ENCODE measurements around the gene SMIM28.

The SMIM28 gene

GRCh38 chr6:138336221-138336620, 41.5 kb upstream of the SMIM28 start:
- Histone ChIP-seq H3F3A (ENCODE audit: control insufficient read depth, insufficient read depth) (no peaks in the 10 kb centered on the region), H3K4me1 (ENCODE audit: control insufficient read depth, low read length) (no peaks in the 10 kb centered on the region), H3K9me2 (replicated peaks; ENCODE audit: control insufficient read depth, low read length) (no peaks in the 10 kb centered on the region), H3K4me2 (ENCODE audit: low read length) (no peak overlapping the region), H3K79me2 (ENCODE audit: control insufficient read depth, low read length) (no peaks in the 10 kb centered on the region), H3K36me3 (ENCODE audit: control insufficient read depth, low read length) (no peaks in the 10 kb centered on the region), H3K27ac (ENCODE audit: low read depth, low read length) (no peak overlapping the region), H3K9me3 (ENCODE audit: control insufficient read depth, insufficient read depth, low read length) (no peaks in the 10 kb centered on the region), H3K27me3 (ENCODE audit: control insufficient read depth, low read length) (no peaks in the 10 kb centered on the region), H4K20me1 (ENCODE audit: control insufficient read depth, insufficient read depth, low read depth, low read length) (no peaks in the 10 kb centered on the region), H3K4me3 (ENCODE audit: low read length) (no peak overlapping the region)
- TF ChIP-seq CTCF (IDR thresholded peaks at IDR 0.05; ENCODE audit: low read depth, low read length, poor library complexity, severe bottlenecking) = no peak
- no peak for TF ChIP-seq EZH2phosphoT487 (IDR thresholded peaks at IDR 0.05; ENCODE audit: borderline replicate concordance, low read length)

- H3K4me1 ChIP-seq (ENCODE audit: control insufficient read depth, low read length) = no peaks in the 10 kb centered on the region
- no peaks in the 10 kb centered on the region for H3K79me2 ChIP-seq (ENCODE audit: control insufficient read depth, low read length)
- no peaks in the 10 kb centered on the region for H3K9me3 ChIP-seq (ENCODE audit: control insufficient read depth, insufficient read depth, low read length)
- no peaks in the 10 kb centered on the region for H4K20me1 ChIP-seq (ENCODE audit: control insufficient read depth, insufficient read depth, low read depth, low read length)
- TF ChIP-seq CTCF (IDR thresholded peaks at IDR 0.05; ENCODE audit: low read depth, low read length, poor library complexity, severe bottlenecking) (no peak), EZH2phosphoT487 (IDR thresholded peaks at IDR 0.05; ENCODE audit: borderline replicate concordance, low read length) (no peak)
- peaks cover 5% of the 10 kb centered on the region for H3K27me3 ChIP-seq (ENCODE audit: control insufficient read depth, low read length)
- H3K36me3 ChIP-seq (ENCODE audit: control insufficient read depth, low read length) = no peaks in the 10 kb centered on the region
- no peak overlapping the region for H3K4me2 ChIP-seq (ENCODE audit: low read length)
- H3K4me3 ChIP-seq (ENCODE audit: low read length) = no peak overlapping the region
- H3K27ac ChIP-seq (ENCODE audit: low read depth, low read length) = no peak overlapping the region
- H3K9me2 ChIP-seq (replicated peaks; ENCODE audit: control insufficient read depth, low read length) = no peaks in the 10 kb centered on the region
- H3F3A ChIP-seq (ENCODE audit: control insufficient read depth, insufficient read depth) = no peaks in the 10 kb centered on the region
Measured at GRCh38 chr6:138337076-138337475, 40.6 kb upstream of the SMIM28 start.

GRCh38 chr6:138339024-138339423, 38.7 kb upstream of the SMIM28 start:
- no peaks in the 10 kb centered on the region for H3K9me2 ChIP-seq (replicated peaks; ENCODE audit: control insufficient read depth, low read length)
- H3K27ac ChIP-seq (ENCODE audit: low read depth, low read length) = no peak overlapping the region
- no peak overlapping the region for H3K4me2 ChIP-seq (ENCODE audit: low read length)
- no peaks in the 10 kb centered on the region for H4K20me1 ChIP-seq (ENCODE audit: control insufficient read depth, insufficient read depth, low read depth, low read length)
- H3K36me3 ChIP-seq (ENCODE audit: control insufficient read depth, low read length) = no peaks in the 10 kb centered on the region
- H3K9me3 ChIP-seq (ENCODE audit: control insufficient read depth, insufficient read depth, low read length) = no peaks in the 10 kb centered on the region
- peaks cover 10% of the 10 kb centered on the region for H3K27me3 ChIP-seq (ENCODE audit: control insufficient read depth, low read length)
- H3F3A ChIP-seq (ENCODE audit: control insufficient read depth, insufficient read depth) = no peaks in the 10 kb centered on the region
- no peak overlapping the region for H3K4me3 ChIP-seq (ENCODE audit: low read length)
- H3K79me2 ChIP-seq (ENCODE audit: control insufficient read depth, low read length) = no peaks in the 10 kb centered on the region
- TF ChIP-seq CTCF (IDR thresholded peaks at IDR 0.05; ENCODE audit: low read depth, low read length, poor library complexity, severe bottlenecking) (no peak), EZH2phosphoT487 (IDR thresholded peaks at IDR 0.05; ENCODE audit: borderline replicate concordance, low read length) (no peak)
- H3K4me1 ChIP-seq (ENCODE audit: control insufficient read depth, low read length) = no peaks in the 10 kb centered on the region

- H3K27me3 ChIP-seq (ENCODE audit: control insufficient read depth, low read length) = peaks cover 10% of the 10 kb centered on the region
- TF ChIP-seq EZH2phosphoT487 (IDR thresholded peaks at IDR 0.05; ENCODE audit: borderline replicate concordance, low read length) = no peak
- no peak for TF ChIP-seq CTCF (IDR thresholded peaks at IDR 0.05; ENCODE audit: low read depth, low read length, poor library complexity, severe bottlenecking)
- no peak overlapping the region for H3K4me2 ChIP-seq (ENCODE audit: low read length)
- no peaks in the 10 kb centered on the region for H3K9me2 ChIP-seq (replicated peaks; ENCODE audit: control insufficient read depth, low read length)
- H3K36me3 ChIP-seq (ENCODE audit: control insufficient read depth, low read length) = no peaks in the 10 kb centered on the region
- H3K27ac ChIP-seq (ENCODE audit: low read depth, low read length) = no peak overlapping the region
- H3K4me1 ChIP-seq (ENCODE audit: control insufficient read depth, low read length) = no peaks in the 10 kb centered on the region
- H3K9me3 ChIP-seq (ENCODE audit: control insufficient read depth, insufficient read depth, low read length) = no peaks in the 10 kb centered on the region
- no peaks in the 10 kb centered on the region for H3F3A ChIP-seq (ENCODE audit: control insufficient read depth, insufficient read depth)
- no peak overlapping the region for H3K4me3 ChIP-seq (ENCODE audit: low read length)
- H4K20me1 ChIP-seq (ENCODE audit: control insufficient read depth, insufficient read depth, low read depth, low read length) = no peaks in the 10 kb centered on the region
- no peaks in the 10 kb centered on the region for H3K79me2 ChIP-seq (ENCODE audit: control insufficient read depth, low read length)
Measured at GRCh38 chr6:138341176-138341575, 36.5 kb upstream of the SMIM28 start.
